ENCODE data around the gene CDKAL1.

The CDKAL1 gene

DNA sequence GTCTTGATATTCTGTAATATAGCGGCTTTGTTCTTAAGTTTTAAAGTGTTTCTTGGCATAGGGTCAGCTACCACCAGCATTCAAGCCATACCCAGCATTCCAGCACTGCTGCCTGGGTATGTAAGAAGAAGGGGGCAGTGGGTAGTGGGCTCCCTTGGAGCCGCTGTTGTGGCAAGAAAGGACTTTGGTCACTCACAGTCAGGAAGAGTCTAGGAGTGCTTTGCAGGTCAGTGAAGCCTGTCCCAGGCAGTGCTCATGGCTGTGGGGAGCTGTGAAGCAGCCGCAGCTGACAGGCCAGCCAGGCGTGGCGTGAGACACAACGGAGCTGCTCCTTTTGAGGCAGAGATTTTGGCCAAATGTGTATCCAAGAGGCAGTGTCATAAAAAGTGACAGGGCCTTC lies 512.0 kb downstream of the CDKAL1 start:
- no peak for DNase-seq
- no peaks in the 10 kb centered on the region for H3K4me1 ChIP-seq (ENCODE audit: insufficient read depth, low read length)

GRCh38 chr6:21048047-21048446 lies 513.8 kb downstream of the CDKAL1 start:
- Histone ChIP-seq H4K20me1 (ENCODE audit: insufficient read depth, low read length) (no peaks in the 10 kb centered on the region), H3K27ac (ENCODE audit: low read length) (no peak overlapping the region), H3K9ac (ENCODE audit: low read depth, low read length) (no peak overlapping the region), H3K36me3 (ENCODE audit: insufficient read depth, low read length) (no peaks in the 10 kb centered on the region), H3K9me3 (ENCODE audit: insufficient read depth, low read length, severe bottlenecking) (no peaks in the 10 kb centered on the region), H3K4me1 (ENCODE audit: insufficient read depth, low read length) (no peaks in the 10 kb centered on the region), H3K27me3 (ENCODE audit: insufficient read depth, low read length, poor library complexity) (no peaks in the 10 kb centered on the region), H2AFZ (ENCODE audit: low read depth, low read length) (no peak overlapping the region), H3K4me2 (ENCODE audit: insufficient read depth, low read length) (no peak overlapping the region), H3K79me2 (ENCODE audit: insufficient read depth, low read length) (no peaks in the 10 kb centered on the region), H3K4me3 (ENCODE audit: low read depth in 1 of 2, low read length in 2 of 2) (no peak overlapping the region)
- ATAC-seq (ENCODE audit: insufficient read depth, low read depth) (no peak), DNase-seq (no peak)
- TF ChIP-seq EZH2 (IDR thresholded peaks at IDR 0.05; ENCODE audit: borderline replicate concordance, low read depth, low read length, severe bottlenecking) (no peak), CTCF (IDR thresholded peaks at IDR 0.05; ENCODE audit: borderline replicate concordance, extremely low read depth, low read length, poor library complexity, severe bottlenecking) (no peak)

More for the DNA sequence above, 512.0 kb downstream of the CDKAL1 start:
- H3K27me3 ChIP-seq (ENCODE audit: insufficient read depth, low read length, poor library complexity), result no peaks in the 10 kb centered on the region
- no peaks in the 10 kb centered on the region for H3K36me3 ChIP-seq (ENCODE audit: insufficient read depth, low read length)
- no peaks in the 10 kb centered on the region for H3K9me3 ChIP-seq (ENCODE audit: insufficient read depth, low read length, severe bottlenecking)
- no peaks in the 10 kb centered on the region for H3K79me2 ChIP-seq (ENCODE audit: insufficient read depth, low read length)
- TF ChIP-seq CTCF (IDR thresholded peaks at IDR 0.05; ENCODE audit: borderline replicate concordance, extremely low read depth, low read length, poor library complexity, severe bottlenecking), result no peak
- no peak for TF ChIP-seq EZH2 (IDR thresholded peaks at IDR 0.05; ENCODE audit: borderline replicate concordance, low read depth, low read length, severe bottlenecking)
- ATAC-seq (ENCODE audit: insufficient read depth, low read depth), result no peak
- no peak overlapping the region for H3K27ac ChIP-seq (ENCODE audit: low read length)
- no peak overlapping the region for H3K4me2 ChIP-seq (ENCODE audit: insufficient read depth, low read length)
- H3K4me3 ChIP-seq (ENCODE audit: low read depth in 1 of 2, low read length in 2 of 2), result no peak overlapping the region
- no peak overlapping the region for H2AFZ ChIP-seq (ENCODE audit: low read depth, low read length)
- no peak overlapping the region for H3K9ac ChIP-seq (ENCODE audit: low read depth, low read length)
- H4K20me1 ChIP-seq (ENCODE audit: insufficient read depth, low read length), result no peaks in the 10 kb centered on the region

GRCh38 chr6:21049148-21049547 lies 514.9 kb downstream of the CDKAL1 start:
- Histone ChIP-seq H3K79me2 (ENCODE audit: insufficient read depth, low read length) (no peaks in the 10 kb centered on the region), H3K27ac (ENCODE audit: low read length) (no peak overlapping the region), H3K4me2 (ENCODE audit: insufficient read depth, low read length) (no peak overlapping the region), H3K4me1 (ENCODE audit: insufficient read depth, low read length) (no peaks in the 10 kb centered on the region), H3K9me3 (ENCODE audit: insufficient read depth, low read length, severe bottlenecking) (no peaks in the 10 kb centered on the region), H3K4me3 (ENCODE audit: low read depth in 1 of 2, low read length in 2 of 2) (no peak overlapping the region), H3K36me3 (ENCODE audit: insufficient read depth, low read length) (no peaks in the 10 kb centered on the region), H3K9ac (ENCODE audit: low read depth, low read length) (no peak overlapping the region), H2AFZ (ENCODE audit: low read depth, low read length) (no peak overlapping the region), H4K20me1 (ENCODE audit: insufficient read depth, low read length) (no peaks in the 10 kb centered on the region), H3K27me3 (ENCODE audit: insufficient read depth, low read length, poor library complexity) (no peaks in the 10 kb centered on the region)
- no peak for TF ChIP-seq EZH2 (IDR thresholded peaks at IDR 0.05; ENCODE audit: borderline replicate concordance, low read depth, low read length, severe bottlenecking)
- no peak for TF ChIP-seq CTCF (IDR thresholded peaks at IDR 0.05; ENCODE audit: borderline replicate concordance, extremely low read depth, low read length, poor library complexity, severe bottlenecking)
- DNase-seq (no peak), ATAC-seq (ENCODE audit: insufficient read depth, low read depth) (no peak)

DNA sequence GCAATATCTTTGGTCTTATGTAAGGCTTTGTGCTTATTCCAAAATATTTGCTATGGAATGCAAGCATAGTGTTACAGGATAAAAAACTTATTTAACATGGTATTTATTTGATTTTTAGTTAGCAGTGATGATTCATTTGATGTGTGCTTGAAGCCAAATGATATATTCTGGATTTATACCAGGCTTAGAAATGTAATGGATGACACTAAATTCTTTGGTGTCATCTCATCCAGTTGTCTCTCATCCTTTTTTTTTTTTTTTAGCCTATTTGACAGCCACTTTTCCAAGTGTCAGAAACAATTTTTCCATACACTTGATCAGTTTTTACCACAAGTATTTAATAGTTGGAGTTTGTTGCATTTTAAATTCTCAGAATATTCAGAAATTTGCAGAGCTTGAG lies 515.3 kb downstream of the CDKAL1 start:
- ATAC-seq (ENCODE audit: insufficient read depth, low read depth) (no peak), DNase-seq (no peak)
- H2AFZ ChIP-seq (ENCODE audit: low read depth, low read length), result no peak overlapping the region
- no peaks in the 10 kb centered on the region for H3K36me3 ChIP-seq (ENCODE audit: insufficient read depth, low read length)
- H3K4me3 ChIP-seq (ENCODE audit: low read depth in 1 of 2, low read length in 2 of 2), result no peak overlapping the region
- no peaks in the 10 kb centered on the region for H3K4me1 ChIP-seq (ENCODE audit: insufficient read depth, low read length)
- no peaks in the 10 kb centered on the region for H3K79me2 ChIP-seq (ENCODE audit: insufficient read depth, low read length)
- H3K4me2 ChIP-seq (ENCODE audit: insufficient read depth, low read length), result no peak overlapping the region
- H3K9me3 ChIP-seq (ENCODE audit: insufficient read depth, low read length, severe bottlenecking), result no peaks in the 10 kb centered on the region
- no peak for TF ChIP-seq EZH2 (IDR thresholded peaks at IDR 0.05; ENCODE audit: borderline replicate concordance, low read depth, low read length, severe bottlenecking)
- TF ChIP-seq CTCF (IDR thresholded peaks at IDR 0.05; ENCODE audit: borderline replicate concordance, extremely low read depth, low read length, poor library complexity, severe bottlenecking), result no peak
- H3K27ac ChIP-seq (ENCODE audit: low read length), result no peak overlapping the region
- H3K9ac ChIP-seq (ENCODE audit: low read depth, low read length), result no peak overlapping the region
- H3K27me3 ChIP-seq (ENCODE audit: insufficient read depth, low read length, poor library complexity), result no peaks in the 10 kb centered on the region
- H4K20me1 ChIP-seq (ENCODE audit: insufficient read depth, low read length), result no peaks in the 10 kb centered on the region

Measured in DND-41 (cell line).